Measurements from ENCODE around the gene MRPL44.

The MRPL44 gene

GRCh38 chr2:223957092-223957851 lies at the start of gene MRPL44:
Gene MRPL44, plus strand, starts transcription at chr2:223957463. Its CDS starts 10 bp downstream, at chr2:223957473.
- peaks cover 4% of the 10 kb centered on the region for H3K27me3 Mint-ChIP-seq (ENCODE audit: low read depth)
- no peak for TF ChIP-seq CTCF (IDR thresholded peaks at IDR 0.05; ENCODE audit: unreplicated experiment in 3 of 3)
- peak within 1 kb of the TSS; percentile 45 to 95 (median 94) for H3K27ac Mint-ChIP-seq
- peak within 1 kb of the TSS; percentile 97 to 99 (median 99) for H3K4me3 Mint-ChIP-seq
- peaks cover 71% of the 10 kb centered on the region for H3K4me1 Mint-ChIP-seq
- H3K9me3 Mint-ChIP-seq: no peaks in the 10 kb centered on the region
- peaks cover 23% of the 10 kb centered on the region for H3K36me3 Mint-ChIP-seq (ENCODE audit: low read depth)

GRCh38 chr2:223908304-223908998 lies 48.8 kb upstream of the MRPL44 start:
- Mint-ChIP-seq H3K36me3 (ENCODE audit: low read depth) (peaks cover 45% of the 10 kb centered on the region), H3K27me3 (ENCODE audit: low read depth) (no peaks in the 10 kb centered on the region), H3K9me3 (no peaks in the 10 kb centered on the region), H3K4me1 (no peaks in the 10 kb centered on the region), H3K27ac (peak overlapping the region in 1 of 3 experiments; percentile 45), H3K4me3 (no peak overlapping the region)
- no peak for TF ChIP-seq CTCF (IDR thresholded peaks at IDR 0.05; ENCODE audit: unreplicated experiment in 3 of 3)

GRCh38 chr2:223909001-223909741 lies 48.1 kb upstream of the MRPL44 start:
- no peak overlapping the region for H3K4me3 Mint-ChIP-seq
- H3K9me3 Mint-ChIP-seq: no peaks in the 10 kb centered on the region
- no peaks in the 10 kb centered on the region for H3K27me3 Mint-ChIP-seq (ENCODE audit: low read depth)
- no peaks in the 10 kb centered on the region for H3K4me1 Mint-ChIP-seq
- H3K27ac Mint-ChIP-seq: no peak overlapping the region
- TF ChIP-seq CTCF (IDR thresholded peaks at IDR 0.05; ENCODE audit: unreplicated experiment in 3 of 3): no peak
- peaks cover 42% of the 10 kb centered on the region for H3K36me3 Mint-ChIP-seq (ENCODE audit: low read depth)

GRCh38 chr2:223914324-223914723 lies 42.9 kb upstream of the MRPL44 start:
- H3K27ac Mint-ChIP-seq: no peak overlapping the region
- H3K9me3 Mint-ChIP-seq: no peaks in the 10 kb centered on the region
- H3K27me3 Mint-ChIP-seq (ENCODE audit: low read depth): no peaks in the 10 kb centered on the region
- H3K4me1 Mint-ChIP-seq: peaks cover 3% of the 10 kb centered on the region
- TF ChIP-seq CTCF (IDR thresholded peaks at IDR 0.05; ENCODE audit: unreplicated experiment in 3 of 3): no peak
- H3K4me3 Mint-ChIP-seq: no peak overlapping the region
- peaks cover 67% of the 10 kb centered on the region for H3K36me3 Mint-ChIP-seq (ENCODE audit: low read depth)

GRCh38 chr2:223915071-223915470 lies 42.2 kb upstream of the MRPL44 start:
- H3K27ac Mint-ChIP-seq: no peak overlapping the region
- H3K27me3 Mint-ChIP-seq (ENCODE audit: low read depth): no peaks in the 10 kb centered on the region
- no peak overlapping the region for H3K4me3 Mint-ChIP-seq
- H3K36me3 Mint-ChIP-seq (ENCODE audit: low read depth): peaks cover 69% of the 10 kb centered on the region
- H3K4me1 Mint-ChIP-seq: peaks cover 3% of the 10 kb centered on the region
- no peak for TF ChIP-seq CTCF (IDR thresholded peaks at IDR 0.05; ENCODE audit: unreplicated experiment in 3 of 3)
- no peaks in the 10 kb centered on the region for H3K9me3 Mint-ChIP-seq

Measured in nephron (organoid).